K562 (cell line): ENCODE results near the gene PPP1R13B. TPM values are rescaled to one million over a fixed set of nuclear protein-coding genes. Genes with fewer than 3 reads are reported as not detected.

Source experiments
- ATAC-seq: fragments of 200-7000 bp; cut with Tn5 transposase; 3 replicates; pipeline ENCODE4 v1.9.1; 2020; ENCODE audit warnings: moderate library complexity
- BruUV-seq: library from RNA; stranded (reverse); fragments of 400-500 nt; replicated peaks from 2 replicates; lab custom pipeline; 2021; lab: Mats Ljungman, UMichigan
- CTCF ChIA-PET: fragments of 300-600 bp; formaldehyde crosslinking; extraction: SDS; loops from one replicate; lab custom pipeline; 2021; ENCODE audit warnings: low intra/inter-chr PET ratio; lab: Yijun Ruan, JAX
- POLR2A ChIA-PET: fragments of 300-600, 350-650 bp; sonication (Branson Sonifier 250); formaldehyde crosslinking; extraction: SDS; loops from one replicate; lab custom pipeline; 2021; ENCODE audit warnings: antibody characterized with exemption, inconsistent platforms; lab: Yijun Ruan, JAX
- DNase-seq, 4 experiments: peaks; one replicate each; pipeline versions ENCODE4 v3.0.0 to v3.0.0-alpha.2; 2011 to 2018; ENCODE audit warnings: low spot score in 3 of 4, mixed read lengths in 3 of 4; ENCODE audit errors: extremely low read depth in 1 of 4
- FAIRE-seq: peaks from 2 replicates; lab custom pipeline; 2011; peaks lifted over from hg19 to GRCh38; lab: Jason Lieb, UNC
- H2AFZ ChIP-seq: 2 replicates; pipeline ENCODE4 v1.6.0; 2011; ENCODE audit warnings: low read depth, low read length, control low read depth, inconsistent platforms
- H3K27ac ChIP-seq: fragments of 200-600 bp; 3 replicates; pipeline ENCODE4 v1.8.0; 2011; ENCODE audit warnings: low read depth, mild to moderate bottlenecking, control low read depth, inconsistent platforms, low read length, moderate library complexity, mixed read lengths; ENCODE audit errors: extremely low read depth
- H3K27me3 ChIP-seq, 2 experiments: fragments of 300-600 bp in 1 of 2; 2 replicates in 1 of 2; 3 replicates in 1 of 2; pipeline versions ENCODE4 v1.6.0 to v1.8.0; 2011; ENCODE audit warnings: inconsistent platforms in 2 of 2, low read length in 2 of 2, mild to moderate bottlenecking in 1 of 2, mixed read lengths in 1 of 2, moderate library complexity in 1 of 2; ENCODE audit not compliant: control insufficient read depth in 2 of 2, insufficient read depth in 2 of 2
- H3K36me3 ChIP-seq: fragments of 300-600 bp; 3 replicates; pipeline ENCODE4 v1.8.0; 2011; ENCODE audit warnings: mild to moderate bottlenecking, low read length, inconsistent platforms; ENCODE audit not compliant: control insufficient read depth, insufficient read depth
- H3K4me1 ChIP-seq, 2 experiments: fragments of 200-600 bp in 1 of 2; replicated peaks in 1 of 2; 2 replicates in 1 of 2; 3 replicates in 1 of 2; pipeline versions ENCODE4 v1.5.1 to v1.8.0; 2011; ENCODE audit warnings: inconsistent platforms in 2 of 2, low read length in 2 of 2, mild to moderate bottlenecking in 1 of 2, mixed read lengths in 1 of 2, moderate library complexity in 1 of 2; ENCODE audit not compliant: control insufficient read depth in 2 of 2, insufficient read depth in 2 of 2
- H3K4me2 ChIP-seq: 2 replicates; pipeline ENCODE4 v1.6.1; 2011; ENCODE audit warnings: low read length, control low read depth, inconsistent platforms, mixed read lengths; ENCODE audit not compliant: insufficient read depth
- H3K4me3 ChIP-seq: fragments of 200-600 bp; sonication (generic), shearing (Covaris generic); 2 replicates; pipeline ENCODE4 v1.5.1; 2016; ENCODE audit warnings: control low read depth, inconsistent platforms
- H3K79me2 ChIP-seq: fragments of 200-600 bp; 3 replicates; pipeline ENCODE4 v1.8.0; 2011; ENCODE audit warnings: low read length, inconsistent platforms; ENCODE audit not compliant: control insufficient read depth, insufficient read depth
- H3K9ac ChIP-seq, 2 experiments: 2 replicates each; pipeline versions ENCODE4 v1.6.0 to v1.6.1; 2011; ENCODE audit warnings: low read depth in 2 of 2, low read length in 2 of 2, control low read depth in 1 of 2, inconsistent platforms in 1 of 2, mild to moderate bottlenecking in 1 of 2, mixed read lengths in 1 of 2; ENCODE audit not compliant: insufficient read depth in 1 of 2
- H3K9me1 ChIP-seq: one replicate; pipeline ENCODE4 v1.6.0; 2011; ENCODE audit warnings: inconsistent platforms, mild to moderate bottlenecking, low read length, moderate library complexity; ENCODE audit not compliant: control insufficient read depth, insufficient read depth
- H3K9me3 ChIP-seq: replicated peaks from 2 replicates; pipeline ENCODE4 v1.5.1; 2011; ENCODE audit warnings: low read depth, low read length, inconsistent platforms; ENCODE audit not compliant: control insufficient read depth, insufficient read depth
- H4K20me1 ChIP-seq: replicated peaks from 2 replicates; pipeline ENCODE4 v1.6.1; 2011; ENCODE audit warnings: low read length, inconsistent platforms, mixed read lengths; ENCODE audit not compliant: control insufficient read depth, insufficient read depth
- CBFA2T3 ChIP-seq: fragments of 450-650 bp; IDR thresholded peaks from 2 replicates; pipeline ENCODE4 v1.6.1; 2017
- HLTF ChIP-seq: fragments of 450-650 bp; IDR thresholded peaks from 2 replicates; pipeline ENCODE4 v1.6.1; 2016
- JUND ChIP-seq, 2 experiments: IDR thresholded peaks; 2 replicates in 1 of 2; 3 replicates in 1 of 2; pipeline ENCODE4 v1.6.1; 2011; ENCODE audit warnings: borderline replicate concordance in 2 of 2, low read depth in 2 of 2, low read length in 2 of 2, improper control_type of control experiment in 1 of 2, missing biosample characterization in 1 of 2, missing genetic modification characterization in 1 of 2, missing genetic modification reagents in 1 of 2
- NR2F6 ChIP-seq: fragments of 450-650 bp; formaldehyde crosslinking; IDR thresholded peaks from 2 replicates; pipeline ENCODE4 v1.4.0; 2020; ENCODE audit warnings: mild to moderate bottlenecking
- POLR2AphosphoS5 ChIP-seq: IDR thresholded peaks from 2 replicates; pipeline ENCODE4 v1.6.1; 2011; ENCODE audit warnings: mild to moderate bottlenecking, low read depth, low read length, moderate library complexity; ENCODE audit not compliant: control insufficient read depth, insufficient read depth
- RBBP5 ChIP-seq: fragments of 200-600 bp; sonication (generic); IDR thresholded peaks from 2 replicates; pipeline ENCODE4 v1.6.1; 2012; ENCODE audit warnings: borderline replicate concordance, mild to moderate bottlenecking, low read length, control low read depth, inconsistent platforms; ENCODE audit not compliant: insufficient read depth, poor library complexity, severe bottlenecking
- ZNF584 ChIP-seq: fragments of 200-800 bp; sonication (Bioruptor generic); IDR thresholded peaks from 2 replicates; pipeline ENCODE4 v1.6.1; 2016; ENCODE audit warnings: low read depth, mild to moderate bottlenecking, missing genetic modification characterization, missing compliant biosample characterization
- ZNF589 ChIP-seq: fragments of 200-800 bp; sonication (Bioruptor generic); IDR thresholded peaks from 2 replicates; pipeline ENCODE4 v1.6.1; 2016; ENCODE audit warnings: low read depth, missing genetic modification characterization, missing compliant biosample characterization
- ZNF707 ChIP-seq: fragments of 250-450 bp; sonication (Bioruptor Pico); conservative IDR thresholded peaks from 2 replicates; pipeline ENCODE4 v1.8.0; 2022; ENCODE audit warnings: inconsistent platforms, mild to moderate bottlenecking, moderate library complexity
- WGBS: fragments of 100-300 bp; shearing (Covaris generic); methylation state at CpG from one replicate; pipeline ENCODE4 v1.1.6; 2016; ENCODE audit warnings: low coverage, mixed read lengths; ENCODE audit not compliant: insufficient coverage; ENCODE audit errors: missing lambda C conversion rate; 5-methylcytosine and 5-hydroxymethylcytosine counted together
- in situ Hi-C: fragments of 300-500 bp; cut with MboI; formaldehyde crosslinking; loops from 4 replicates; pipeline ENCODE4 v1.15.0; 2018; ENCODE audit warnings: inconsistent platforms, mixed read lengths
- intact Hi-C: fragments of 100-400 bp; cut with micrococcal nuclease; formaldehyde crosslinking; loops from 2 replicates; pipeline ENCODE4 v1.14.2; 2022
- polyA plus RNA-seq, 8 experiments: library from polyadenylated mRNA; depleted of rRNA in 4 of 8; stranded (reverse) in 5 of 8; unstranded in 3 of 8; fragments of >200 nt; fragmentation: Nextera tagmentation in 2 of 8; fragmentation: Illumina TruSeq in 1 of 8; extraction: Ambion mirVana in 2 of 8; extraction: Trizol in 1 of 8; gene quantifications; 2 replicates each; pipeline versions ENCODE4 v1.2.1 to v1.2.3, GENCODE V29; 2011 to 2014; ENCODE audit warnings: inconsistent platforms in 1 of 8, missing spikeins in 1 of 8
- total RNA-seq, 7 experiments: library from RNA; depleted of rRNA in 6 of 7; stranded (reverse); fragments of >200 nt in 6 of 7; fragmentation: Illumina TruSeq in 2 of 7; extraction: Trizol in 2 of 7; gene quantifications; 2 replicates each; pipeline versions ENCODE4 v1.2.1 to v1.2.3, GENCODE V29; 2011 to 2021; ENCODE audit warnings: low replicate concordance in 1 of 7
- TF ChIP-seq, protein P1 (sequence below), 3 experiments: fragments of 200-800 bp in 1 of 3; sonication (Bioruptor generic) in 1 of 3; sonication (generic) in 1 of 3; formaldehyde crosslinking in 1 of 3; IDR thresholded peaks; 2 replicates each; pipeline versions ENCODE4 v1.6.1 to v1.8.0; 2016 to 2022; ENCODE audit warnings: mild to moderate bottlenecking in 2 of 3, missing compliant biosample characterization in 2 of 3, missing genetic modification characterization in 2 of 3, missing genetic modification reagents in 1 of 3
- TF ChIP-seq, protein P2 (sequence below): fragments of 450-650 bp; formaldehyde crosslinking; IDR thresholded peaks from 2 replicates; pipeline ENCODE4 v1.4.0; 2020; ENCODE audit warnings: mild to moderate bottlenecking

PPP1R13B gene
- total and polyA plus RNA-seq, 9 of the 15 experiments (the other 6 are each of a cell fraction or from before 2014, with no cell fraction given), result 0.03 to 1.7 (median 0.15) TPM

DNA sequence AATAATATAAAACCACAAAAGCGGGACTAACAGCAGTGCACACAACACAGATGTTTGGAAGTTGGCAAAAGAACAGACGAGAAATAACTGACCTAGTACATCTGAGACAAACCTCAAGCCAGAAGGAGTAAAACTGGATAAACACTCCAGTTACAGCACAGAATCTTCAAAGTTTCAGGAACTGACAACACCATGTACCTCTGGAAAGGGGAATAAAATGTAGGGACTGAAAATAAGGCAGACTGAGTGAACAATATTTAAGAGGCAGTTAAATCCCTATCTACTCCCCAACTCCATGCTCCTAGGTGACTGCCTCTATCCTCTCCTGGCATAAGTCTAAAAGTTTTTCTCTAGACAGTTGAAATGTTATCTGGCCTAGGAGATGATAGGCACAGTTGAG lies 73.9 kb downstream of the PPP1R13B start:
- Histone ChIP-seq H3K9ac (no peak overlapping the region), H4K20me1 (no peaks in the 10 kb centered on the region), H3K27me3 (peaks cover 0 to 7% of the 10 kb centered on the region in 2 experiments; a peak in 2 of 5 replicates), H3K9me3 (no peaks in the 10 kb centered on the region), H3K27ac (no peak overlapping the region), H3K4me1 (no peaks in the 10 kb centered on the region), H3K4me3 (no peak overlapping the region), H3K4me2 (no peak overlapping the region), H2AFZ (no peak overlapping the region), H3K79me2 (no peaks in the 10 kb centered on the region), H3K9me1 (no peaks in the 10 kb centered on the region), H3K36me3 (no peaks in the 10 kb centered on the region)
- in situ Hi-C loops (no loop called here), intact Hi-C loops (no loop called here)
- ChIA-PET POLR2A (no interaction called here), CTCF (no interaction called here)
- 0% methylated on average over 2 of the region's 2 CpGs for WGBS
- FAIRE-seq (no peak), DNase-seq (no peak), ATAC-seq (no peak)
- no TSS peak for BruUV-seq
- TF ChIP-seq JUND (IDR thresholded peaks at IDR 0.05; ENCODE audit: borderline replicate concordance, low read depth, low read length) (no peak), JUND (tag; IDR thresholded peaks at IDR 0.05; ENCODE audit: borderline replicate concordance, low read depth, low read length) (no peak), ZNF589 (CRISPR knock-in tag) (no peak), ZNF707 (CRISPR knock-in tag) (no peak), ZNF584 (no peak), POLR2AphosphoS5 (no peak), CBFA2T3 (no peak), HLTF (no peak), NR2F6 (CRISPR knock-in tag) (no peak), RBBP5 (no peak)
- TF ChIP-seq, protein P1, sequence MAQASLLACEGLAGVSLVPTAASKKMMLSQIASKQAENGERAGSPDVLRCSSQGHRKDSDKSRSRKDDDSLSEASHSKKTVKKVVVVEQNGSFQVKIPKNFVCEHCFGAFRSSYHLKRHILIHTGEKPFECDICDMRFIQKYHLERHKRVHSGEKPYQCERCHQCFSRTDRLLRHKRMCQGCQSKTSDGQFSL (CRISPR knock-in tag; IDR thresholded peaks at IDR 0.05), result no peak
- TF ChIP-seq, protein P1 (tag; IDR thresholded peaks at IDR 0.05), result no peak
- TF ChIP-seq, protein P2, sequence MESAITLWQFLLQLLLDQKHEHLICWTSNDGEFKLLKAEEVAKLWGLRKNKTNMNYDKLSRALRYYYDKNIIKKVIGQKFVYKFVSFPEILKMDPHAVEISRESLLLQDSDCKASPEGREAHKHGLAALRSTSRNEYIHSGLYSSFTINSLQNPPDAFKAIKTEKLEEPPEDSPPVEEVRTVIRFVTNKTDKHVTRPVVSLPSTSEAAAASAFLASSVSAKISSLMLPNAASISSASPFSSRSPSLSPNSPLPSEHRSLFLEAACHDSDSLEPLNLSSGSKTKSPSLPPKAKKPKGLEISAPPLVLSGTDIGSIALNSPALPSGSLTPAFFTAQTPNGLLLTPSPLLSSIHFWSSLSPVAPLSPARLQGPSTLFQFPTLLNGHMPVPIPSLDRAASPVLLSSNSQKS (CRISPR knock-in tag), result no peak
